Measurements from ENCODE around the gene VIPAS39.

The VIPAS39 gene

DNA sequence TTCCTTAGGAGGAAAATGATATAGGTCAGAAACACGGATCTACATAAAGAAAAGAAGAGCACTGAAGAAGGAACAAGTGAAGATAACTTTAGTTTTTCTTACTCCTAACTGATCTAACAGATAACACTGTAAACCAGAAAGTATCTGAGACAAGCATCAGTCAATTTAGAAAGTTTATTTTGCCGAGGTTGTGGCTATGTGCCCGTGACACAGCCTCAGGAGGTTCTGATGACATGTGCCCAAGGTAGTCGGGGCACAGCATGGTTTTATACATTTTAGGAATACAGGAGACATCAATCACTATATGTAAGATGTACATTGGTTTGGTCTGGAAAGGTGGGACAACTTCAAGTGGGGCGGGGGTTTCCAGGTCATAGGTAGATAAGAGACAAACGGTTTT lies 57.2 kb downstream of the VIPAS39 start:
- DNase-seq: no peak

DNA sequence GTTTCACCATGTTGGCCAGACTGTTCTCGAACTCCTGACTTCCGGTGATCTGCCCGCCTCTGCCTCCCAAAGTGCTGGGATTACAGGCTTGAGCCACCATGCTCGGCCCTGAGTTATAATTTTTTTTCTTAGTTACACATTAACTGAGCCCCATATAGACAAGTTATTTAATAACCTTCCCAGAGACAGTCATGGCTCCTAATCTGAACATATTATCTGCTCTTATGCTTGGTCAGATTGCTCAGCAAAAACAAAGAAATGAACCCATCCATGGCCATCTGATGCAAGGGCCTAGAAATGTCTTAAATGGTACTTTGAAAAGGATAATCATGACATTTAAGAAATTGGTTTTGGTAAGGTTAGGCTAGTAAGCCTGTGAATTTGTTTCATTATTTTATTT lies 67.2 kb downstream of the VIPAS39 start:
- no peak for DNase-seq

DNA sequence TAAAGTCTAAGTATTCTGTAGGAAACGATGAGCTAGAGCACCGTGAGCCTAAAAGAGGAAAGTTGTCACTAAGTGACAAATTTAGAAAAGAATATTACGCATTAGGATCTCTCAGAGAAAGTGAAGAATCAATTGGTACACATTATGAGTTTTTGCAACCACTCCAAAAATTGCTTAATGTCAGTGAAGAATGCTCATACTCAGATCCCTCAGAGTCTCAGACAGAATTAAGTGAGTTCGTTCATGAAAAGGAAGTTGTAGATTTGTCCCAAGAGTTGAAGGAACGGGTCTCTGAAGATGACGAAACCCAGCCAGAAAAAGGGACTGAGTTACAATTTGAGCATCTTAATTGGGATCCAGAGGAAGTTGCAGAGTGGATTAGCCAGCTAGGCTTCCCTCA lies 78.7 kb downstream of the VIPAS39 start:
- no peak for DNase-seq

DNA sequence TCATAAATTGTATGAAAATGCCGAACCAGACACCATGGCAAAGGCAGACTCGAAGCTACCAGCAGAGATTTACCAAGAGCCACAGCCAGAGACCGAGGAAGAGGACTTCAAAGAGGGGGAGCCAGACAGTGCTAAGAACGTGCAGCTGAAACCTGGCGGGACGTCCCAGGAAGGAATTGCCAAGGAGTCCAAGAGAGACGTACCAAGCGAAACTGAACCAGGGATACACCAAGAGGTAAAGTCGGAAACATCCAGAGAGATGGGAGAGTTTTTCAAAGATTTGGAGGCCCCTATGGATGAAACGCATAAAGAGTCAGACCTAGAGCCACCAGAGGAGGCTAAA lies 79.9 kb downstream of the VIPAS39 start:
- no peak for DNase-seq

DNA sequence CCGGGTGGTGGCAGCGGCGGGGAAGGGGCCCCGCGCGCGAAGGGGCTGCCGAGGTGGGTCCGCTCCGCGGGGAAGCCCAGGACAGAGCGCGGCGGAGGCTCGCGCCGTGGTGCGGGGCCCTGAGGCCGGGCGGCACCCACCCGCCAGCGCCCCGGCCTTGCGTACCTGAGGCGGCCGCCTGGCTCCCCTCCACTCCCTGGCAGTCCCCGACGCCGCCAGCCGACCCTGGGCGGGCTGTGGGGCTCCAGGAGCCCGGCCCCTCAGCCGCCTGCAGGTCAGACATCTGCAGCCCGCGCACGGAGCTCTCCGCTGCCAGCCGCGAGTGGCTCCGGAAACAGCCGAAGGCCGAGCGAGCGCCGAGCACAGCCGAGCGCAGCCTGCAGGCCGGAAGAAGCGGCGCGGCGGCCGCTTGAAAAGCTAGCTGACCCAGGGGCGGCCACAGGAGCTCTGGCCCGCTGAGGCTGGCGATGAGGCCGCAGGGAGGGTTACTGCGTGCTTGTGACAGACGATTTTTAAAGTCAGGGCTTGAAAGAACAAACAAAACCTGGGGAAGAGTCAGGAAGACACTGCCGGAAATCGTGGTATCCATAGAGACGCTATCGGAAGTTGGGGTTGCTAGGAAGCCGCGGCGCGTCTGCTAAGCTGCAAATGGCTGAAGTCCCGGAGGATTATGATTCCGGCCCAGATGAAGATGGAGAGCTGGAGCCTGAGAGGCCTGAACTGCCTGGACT lies 80.5 kb downstream of the VIPAS39 start, which contains the start of the genes SAMD15 and TMED8:
SAMD15 (plus strand) TSS at position 609 of the 731 bp plus-strand sequence; CDS start at position 649, 40 bp downstream.
TMED8 (minus strand) TSS at position 324 of the 731 bp plus-strand sequence; CDS start at position 283, 41 bp downstream.
- peak; percentile 85 for DNase-seq
